GM13976 (cell line): ENCODE data around the gene NOL11.

Experiments
- DNase-seq: peaks from one replicate; pipeline ENCODE4 v3.0.0; 2012; ENCODE audit warnings: low spot score
- in situ Hi-C: fragments of 300-500 bp; cut with MboI; formaldehyde crosslinking; loops from one replicate; pipeline ENCODE4 v1.12.0; 2022; ENCODE audit warnings: low sequenced_read_pairs, mixed read lengths, inconsistent platforms; ENCODE audit not compliant: unreplicated experiment
- TF ChIP-seq, protein P1 (sequence below): IDR thresholded peaks from 2 replicates; pipeline ENCODE4 v1.5.1; 2012; ENCODE audit warnings: borderline replicate concordance, mild to moderate bottlenecking; ENCODE audit not compliant: insufficient read depth; ENCODE audit errors: extremely low read depth, missing control alignments, control extremely low read depth

Gene NOL11

GRCh38 chr17:67765623-67766022 is 47.9 kb downstream of the NOL11 start:
- in situ Hi-C loops: no loop called here
- TF ChIP-seq, protein P1, sequence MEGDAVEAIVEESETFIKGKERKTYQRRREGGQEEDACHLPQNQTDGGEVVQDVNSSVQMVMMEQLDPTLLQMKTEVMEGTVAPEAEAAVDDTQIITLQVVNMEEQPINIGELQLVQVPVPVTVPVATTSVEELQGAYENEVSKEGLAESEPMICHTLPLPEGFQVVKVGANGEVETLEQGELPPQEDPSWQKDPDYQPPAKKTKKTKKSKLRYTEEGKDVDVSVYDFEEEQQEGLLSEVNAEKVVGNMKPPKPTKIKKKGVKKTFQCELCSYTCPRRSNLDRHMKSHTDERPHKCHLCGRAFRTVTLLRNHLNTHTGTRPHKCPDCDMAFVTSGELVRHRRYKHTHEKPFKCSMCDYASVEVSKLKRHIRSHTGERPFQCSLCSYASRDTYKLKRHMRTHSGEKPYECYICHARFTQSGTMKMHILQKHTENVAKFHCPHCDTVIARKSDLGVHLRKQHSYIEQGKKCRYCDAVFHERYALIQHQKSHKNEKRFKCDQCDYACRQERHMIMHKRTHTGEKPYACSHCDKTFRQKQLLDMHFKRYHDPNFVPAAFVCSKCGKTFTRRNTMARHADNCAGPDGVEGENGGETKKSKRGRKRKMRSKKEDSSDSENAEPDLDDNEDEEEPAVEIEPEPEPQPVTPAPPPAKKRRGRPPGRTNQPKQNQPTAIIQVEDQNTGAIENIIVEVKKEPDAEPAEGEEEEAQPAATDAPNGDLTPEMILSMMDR: no peak
- DNase-seq: no peak

- TF ChIP-seq, protein P1: no peak
- DNase-seq: no peak
- in situ Hi-C loops: no loop called here
Observed at GRCh38 chr17:67769231-67769630, 51.5 kb downstream of the NOL11 start.

GRCh38 chr17:67770539-67770938 is 52.8 kb downstream of the NOL11 start:
- in situ Hi-C loops: no loop called here
- no peak for DNase-seq
- TF ChIP-seq, protein P1: no peak

DNA sequence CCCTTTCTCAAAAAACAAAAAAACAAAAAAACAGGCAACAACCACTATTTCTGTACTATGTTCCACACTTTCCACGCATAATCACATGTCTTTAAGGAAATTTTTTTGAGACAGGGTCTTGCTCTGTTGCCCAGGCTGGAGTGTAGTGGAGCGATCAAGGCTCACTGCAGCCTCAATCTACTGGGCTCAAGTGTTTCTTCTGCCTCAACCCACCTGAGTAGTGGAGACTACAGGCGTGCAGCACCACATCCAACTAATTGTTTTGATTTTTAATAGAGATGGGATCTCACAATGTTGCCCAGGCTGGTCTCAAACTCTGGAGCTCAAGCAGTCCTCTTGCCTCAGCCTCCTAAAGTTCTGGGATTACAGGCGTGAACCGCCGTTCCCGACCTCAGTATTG is 54.9 kb downstream of the NOL11 start:
- no peak for DNase-seq
- in situ Hi-C loops: no loop called here
- TF ChIP-seq, protein P1: no peak

DNA sequence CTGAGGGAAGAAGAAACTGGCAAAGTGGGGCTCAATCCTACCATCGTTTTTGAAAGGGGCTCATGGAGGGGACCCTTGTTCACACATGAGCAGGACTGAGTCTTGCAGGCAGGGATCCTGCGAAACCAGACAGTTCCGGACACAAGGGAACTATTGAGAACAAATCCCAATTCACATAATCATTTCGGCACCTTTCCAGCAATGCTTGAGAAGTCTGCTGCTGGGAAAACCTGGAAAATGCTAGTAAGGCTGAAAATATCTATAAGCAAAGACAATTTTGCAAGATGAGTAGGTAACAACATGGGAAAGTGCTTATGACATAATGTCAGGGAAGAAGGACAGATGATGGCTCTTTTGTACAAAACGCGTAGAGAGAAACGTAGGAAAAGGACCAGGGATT is 55.5 kb downstream of the NOL11 start:
- no peak for DNase-seq
- TF ChIP-seq, protein P1: no peak
- in situ Hi-C loops: no loop called here

- in situ Hi-C loops: no loop called here
- TF ChIP-seq, protein P1: peak; percentile 58
Observed at GRCh38 chr17:67779098-67779672, 61.4 kb downstream of the NOL11 start.

GRCh38 chr17:67784364-67785121 is 66.8 kb downstream of the NOL11 start:
- TF ChIP-seq, protein P1: no peak
- in situ Hi-C loops: no loop called here
- DNase-seq: no peak

More at GRCh38 chr17:67779098-67779672, 61.4 kb downstream of the NOL11 start:
- DNase-seq: peak; percentile 71
